ENCODE data around the gene ULK4.
"Not testable (repeated sequence)": the region's sequence is repeated elsewhere in the genome, so short reads cannot be mapped to it uniquely, and the experiment has no call there.

GRCh38 chr3:41977401-41977800 is 15.5 kb upstream of the ULK4 start:
- TF ChIP-seq CTCF, POLR2A (IDR thresholded peaks at IDR 0.05): not testable (repeated sequence)
